Measurements from ENCODE around the gene NR2C1. TPM values are rescaled to one million over a fixed set of nuclear protein-coding genes. Genes with fewer than 3 reads are reported as not detected.
A peak's percentile ranks its signal among the peaks of the same experiment; 100 is the strongest.

NR2C1 gene
- total RNA-seq: 31.2 and 43.4 TPM in 2 replicates

DNA sequence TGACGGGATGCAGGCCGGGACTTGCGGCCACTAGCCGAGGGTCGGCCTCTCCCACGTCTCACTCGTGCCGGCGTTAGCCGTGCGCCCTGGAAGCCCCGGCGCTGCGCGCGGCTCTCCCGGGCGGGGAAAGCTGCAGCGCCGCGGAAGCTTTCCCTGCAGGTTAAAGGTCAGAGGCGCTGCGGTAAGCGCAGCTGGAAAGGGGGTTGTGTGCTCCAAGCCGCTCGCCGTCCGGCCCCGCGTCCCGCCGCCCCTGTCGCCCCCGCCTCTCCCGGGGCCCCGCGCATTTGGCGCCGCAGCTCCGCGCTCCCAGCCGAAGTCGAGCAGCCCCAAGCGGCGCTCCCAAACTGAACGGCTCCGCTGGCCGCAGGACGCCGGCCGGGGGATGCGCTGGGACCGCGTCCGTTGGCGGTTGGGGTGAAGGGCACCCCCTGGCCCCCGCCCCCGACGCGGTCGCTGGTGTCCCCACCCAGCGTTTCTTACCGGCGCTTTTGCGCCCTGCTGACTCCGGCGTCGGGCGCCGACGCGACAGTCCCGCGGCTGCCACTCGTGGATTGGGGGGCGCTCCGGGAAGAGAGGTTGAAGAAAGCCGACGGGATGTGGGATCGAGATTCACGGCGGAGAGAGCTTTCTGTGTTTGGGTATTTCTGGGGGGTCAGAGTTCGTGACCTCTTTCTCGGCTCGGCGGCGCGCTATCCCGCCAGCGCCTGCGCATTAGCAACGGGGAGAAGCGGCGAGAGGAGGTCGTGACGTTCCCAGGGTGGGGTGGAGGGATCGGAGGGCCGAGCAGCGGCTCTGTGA is at the start of gene NR2C1:
TSS of gene NR2C1 (minus strand) at position 719 of the 798 bp plus-strand sequence. CDS start 6,234 bp downstream, outside the sequence.
- peak; percentile 40 for DNase-seq (ENCODE audit: low read depth)
- TF ChIP-seq, protein P1, sequence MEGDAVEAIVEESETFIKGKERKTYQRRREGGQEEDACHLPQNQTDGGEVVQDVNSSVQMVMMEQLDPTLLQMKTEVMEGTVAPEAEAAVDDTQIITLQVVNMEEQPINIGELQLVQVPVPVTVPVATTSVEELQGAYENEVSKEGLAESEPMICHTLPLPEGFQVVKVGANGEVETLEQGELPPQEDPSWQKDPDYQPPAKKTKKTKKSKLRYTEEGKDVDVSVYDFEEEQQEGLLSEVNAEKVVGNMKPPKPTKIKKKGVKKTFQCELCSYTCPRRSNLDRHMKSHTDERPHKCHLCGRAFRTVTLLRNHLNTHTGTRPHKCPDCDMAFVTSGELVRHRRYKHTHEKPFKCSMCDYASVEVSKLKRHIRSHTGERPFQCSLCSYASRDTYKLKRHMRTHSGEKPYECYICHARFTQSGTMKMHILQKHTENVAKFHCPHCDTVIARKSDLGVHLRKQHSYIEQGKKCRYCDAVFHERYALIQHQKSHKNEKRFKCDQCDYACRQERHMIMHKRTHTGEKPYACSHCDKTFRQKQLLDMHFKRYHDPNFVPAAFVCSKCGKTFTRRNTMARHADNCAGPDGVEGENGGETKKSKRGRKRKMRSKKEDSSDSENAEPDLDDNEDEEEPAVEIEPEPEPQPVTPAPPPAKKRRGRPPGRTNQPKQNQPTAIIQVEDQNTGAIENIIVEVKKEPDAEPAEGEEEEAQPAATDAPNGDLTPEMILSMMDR (conservative IDR thresholded peaks at IDR 0.05; ENCODE audit: low read depth, low read length): no peak
- peak within 1 kb of the TSS; percentile 95 for H3K4me3 ChIP-seq (ENCODE audit: low read depth, low read length)

- peak overlapping the region; percentile 20 for H3K4me3 ChIP-seq (ENCODE audit: low read depth, low read length)
- DNase-seq (ENCODE audit: low read depth): no peak
- TF ChIP-seq, protein P1 (conservative IDR thresholded peaks at IDR 0.05; ENCODE audit: low read depth, low read length): no peak
Measured at GRCh38 chr12:95118788-95119179, 45.4 kb upstream of the NR2C1 start.

- DNase-seq (ENCODE audit: low read depth): peak; percentile 94
- H3K4me3 ChIP-seq (ENCODE audit: low read depth, low read length): peak overlapping the region; percentile 20
- TF ChIP-seq, protein P1 (conservative IDR thresholded peaks at IDR 0.05; ENCODE audit: low read depth, low read length): no peak
Measured at GRCh38 chr12:95118138-95118787, 44.8 kb upstream of the NR2C1 start.

- peak; percentile 70 for DNase-seq (ENCODE audit: low read depth)
Measured at GRCh38 chr12:95117178-95117599, 43.8 kb upstream of the NR2C1 start.

GRCh38 chr12:95116773-95117172 is 43.4 kb upstream of the NR2C1 start:
- TF ChIP-seq, protein P1 (conservative IDR thresholded peaks at IDR 0.05; ENCODE audit: low read depth, low read length): no peak
- DNase-seq (ENCODE audit: low read depth): no peak
- H3K4me3 ChIP-seq (ENCODE audit: low read depth, low read length): no peak overlapping the region

More at GRCh38 chr12:95117178-95117599, 43.8 kb upstream of the NR2C1 start:
- TF ChIP-seq, protein P1 (conservative IDR thresholded peaks at IDR 0.05; ENCODE audit: low read depth, low read length): peak; percentile 65
- no peak overlapping the region for H3K4me3 ChIP-seq (ENCODE audit: low read depth, low read length)

- TF ChIP-seq, protein P1 (conservative IDR thresholded peaks at IDR 0.05; ENCODE audit: low read depth, low read length): no peak
- H3K4me3 ChIP-seq (ENCODE audit: low read depth, low read length): no peak overlapping the region
- no peak for DNase-seq (ENCODE audit: low read depth)
Measured at GRCh38 chr12:95116341-95116740, 42.9 kb upstream of the NR2C1 start.

Measured in epithelial cell of proximal tubule (primary cell).